ENCODE data around the gene ADRA2C.

- TF ChIP-seq CTCF (IDR thresholded peaks at IDR 0.05; ENCODE audit: poor library complexity), result no peak
- TF ChIP-seq EZH2 (IDR thresholded peaks at IDR 0.05; ENCODE audit: borderline replicate concordance), result no peak
- no peak for TF ChIP-seq EZH2phosphoT487 (IDR thresholded peaks at IDR 0.05; ENCODE audit: low read depth, severe bottlenecking, unreplicated experiment)
Measured at GRCh38 chr4:3803475-3803847, 37.3 kb downstream of the ADRA2C start.

Data from hepatocyte (in vitro differentiated cells).